Lower leg skin (tissue), 3 donors: Measurements from ENCODE around the gene ZFP36L2.

Source experiments
- POLR2A ChIP-seq, 2 donors: fragments of 450-650 bp; IDR thresholded peaks; one replicate each; pipeline ENCODE4 v1.6.1; 2016 to 2017; ENCODE audit warnings: antibody characterized with exemption in 2 of 2, mild to moderate bottlenecking in 1 of 2, moderate library complexity in 1 of 2
- TF ChIP-seq, protein P1 (sequence below), 3 donors: fragments of 450-650 bp; IDR thresholded peaks; one replicate each; pipeline ENCODE4 v1.5.1; 2016; ENCODE audit warnings: antibody characterized with exemption in 3 of 3, mild to moderate bottlenecking in 3 of 3, moderate library complexity in 2 of 3

DNA sequence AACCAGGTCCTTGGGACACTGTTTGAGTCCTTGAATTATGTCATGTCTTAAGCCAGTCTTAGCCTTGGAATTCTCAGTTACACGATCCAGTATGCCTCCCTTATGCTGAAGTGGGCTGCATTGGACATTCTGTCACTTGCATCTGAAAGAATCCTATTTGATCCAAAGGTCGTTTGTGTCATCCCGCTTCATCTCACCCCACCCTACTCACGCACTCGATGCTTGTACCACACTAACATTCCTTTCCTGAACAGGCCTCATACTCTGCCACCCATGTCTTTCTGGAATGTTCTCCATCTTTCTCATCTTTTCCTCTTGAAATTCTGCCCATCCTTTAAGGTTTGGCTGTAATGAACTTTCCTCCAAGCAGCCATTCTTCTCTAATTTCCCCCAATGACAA, 27.9 kb upstream of the ZFP36L2 start:
- TF ChIP-seq, protein P1, sequence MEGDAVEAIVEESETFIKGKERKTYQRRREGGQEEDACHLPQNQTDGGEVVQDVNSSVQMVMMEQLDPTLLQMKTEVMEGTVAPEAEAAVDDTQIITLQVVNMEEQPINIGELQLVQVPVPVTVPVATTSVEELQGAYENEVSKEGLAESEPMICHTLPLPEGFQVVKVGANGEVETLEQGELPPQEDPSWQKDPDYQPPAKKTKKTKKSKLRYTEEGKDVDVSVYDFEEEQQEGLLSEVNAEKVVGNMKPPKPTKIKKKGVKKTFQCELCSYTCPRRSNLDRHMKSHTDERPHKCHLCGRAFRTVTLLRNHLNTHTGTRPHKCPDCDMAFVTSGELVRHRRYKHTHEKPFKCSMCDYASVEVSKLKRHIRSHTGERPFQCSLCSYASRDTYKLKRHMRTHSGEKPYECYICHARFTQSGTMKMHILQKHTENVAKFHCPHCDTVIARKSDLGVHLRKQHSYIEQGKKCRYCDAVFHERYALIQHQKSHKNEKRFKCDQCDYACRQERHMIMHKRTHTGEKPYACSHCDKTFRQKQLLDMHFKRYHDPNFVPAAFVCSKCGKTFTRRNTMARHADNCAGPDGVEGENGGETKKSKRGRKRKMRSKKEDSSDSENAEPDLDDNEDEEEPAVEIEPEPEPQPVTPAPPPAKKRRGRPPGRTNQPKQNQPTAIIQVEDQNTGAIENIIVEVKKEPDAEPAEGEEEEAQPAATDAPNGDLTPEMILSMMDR (IDR thresholded peaks at IDR 0.05), result no peak
- TF ChIP-seq POLR2A (IDR thresholded peaks at IDR 0.05), result no peak
